CD4-positive, alpha-beta T cell treated with Interleukin-17A for 4 hours (primary cell): ENCODE data around the gene WDR70.
"Not testable (repeated sequence)": the region's sequence is repeated elsewhere in the genome, so short reads cannot be mapped to it uniquely, and the experiment has no call there.

Experiments
- DNase-seq: peaks from one replicate; pipeline ENCODE4 v3.0.0-alpha.2; 2020; ENCODE audit warnings: mixed read lengths

The WDR70 gene

GRCh38 chr5:37654566-37654965 lies 275.4 kb downstream of the WDR70 start:
- DNase-seq: not testable (repeated sequence)

GRCh38 chr5:37657046-37657445 lies 277.9 kb downstream of the WDR70 start:
- DNase-seq: no peak

GRCh38 chr5:37658440-37658839 lies 279.3 kb downstream of the WDR70 start:
- DNase-seq: no peak

GRCh38 chr5:37660319-37660718 lies 281.2 kb downstream of the WDR70 start:
- DNase-seq: no peak

GRCh38 chr5:37661227-37661920 lies 282.3 kb downstream of the WDR70 start:
- DNase-seq: no peak

GRCh38 chr5:37661951-37662350 lies 282.8 kb downstream of the WDR70 start:
- DNase-seq: no peak

GRCh38 chr5:37662362-37662761 lies 283.2 kb downstream of the WDR70 start:
- no peak for DNase-seq

GRCh38 chr5:37662789-37663485 lies 283.8 kb downstream of the WDR70 start:
- no peak for DNase-seq

- no peak for DNase-seq
Measured at GRCh38 chr5:37663538-37663937, 284.4 kb downstream of the WDR70 start.

- no peak for DNase-seq
Measured at GRCh38 chr5:37664551-37664950, 285.4 kb downstream of the WDR70 start.

GRCh38 chr5:37665272-37665671 lies 286.2 kb downstream of the WDR70 start:
- DNase-seq: no peak

- DNase-seq: no peak
Measured at GRCh38 chr5:37665889-37666288, 286.8 kb downstream of the WDR70 start.

GRCh38 chr5:37667430-37667829 lies 288.3 kb downstream of the WDR70 start:
- no peak for DNase-seq

GRCh38 chr5:37667846-37668245 lies 288.7 kb downstream of the WDR70 start:
- DNase-seq: no peak

GRCh38 chr5:37668524-37669047 lies 289.5 kb downstream of the WDR70 start:
- no peak for DNase-seq

GRCh38 chr5:37672118-37672588 lies 293.0 kb downstream of the WDR70 start:
- not testable (repeated sequence) for DNase-seq

GRCh38 chr5:37674361-37674760 lies 295.2 kb downstream of the WDR70 start:
- not testable (repeated sequence) for DNase-seq

- DNase-seq: not testable (repeated sequence)
Measured at GRCh38 chr5:37679326-37679725, 300.2 kb downstream of the WDR70 start.

- DNase-seq: not testable (repeated sequence)
Measured at GRCh38 chr5:37679903-37680302, 300.8 kb downstream of the WDR70 start.

- DNase-seq: no peak
Measured at GRCh38 chr5:37683072-37683471, 304.0 kb downstream of the WDR70 start.

GRCh38 chr5:37685211-37685610 lies 306.1 kb downstream of the WDR70 start:
- DNase-seq: no peak

- DNase-seq: no peak
Measured at GRCh38 chr5:37685816-37686215, 306.7 kb downstream of the WDR70 start.

GRCh38 chr5:37688925-37689324 lies 309.8 kb downstream of the WDR70 start:
- not testable (repeated sequence) for DNase-seq

GRCh38 chr5:37694333-37694732 lies 315.2 kb downstream of the WDR70 start:
- not testable (repeated sequence) for DNase-seq
